ENCODE measurements around the gene CD300A.
"Not testable (repeated sequence)": the region's sequence is repeated elsewhere in the genome, so short reads cannot be mapped to it uniquely, and the experiment has no call there.

Gene CD300A

DNA sequence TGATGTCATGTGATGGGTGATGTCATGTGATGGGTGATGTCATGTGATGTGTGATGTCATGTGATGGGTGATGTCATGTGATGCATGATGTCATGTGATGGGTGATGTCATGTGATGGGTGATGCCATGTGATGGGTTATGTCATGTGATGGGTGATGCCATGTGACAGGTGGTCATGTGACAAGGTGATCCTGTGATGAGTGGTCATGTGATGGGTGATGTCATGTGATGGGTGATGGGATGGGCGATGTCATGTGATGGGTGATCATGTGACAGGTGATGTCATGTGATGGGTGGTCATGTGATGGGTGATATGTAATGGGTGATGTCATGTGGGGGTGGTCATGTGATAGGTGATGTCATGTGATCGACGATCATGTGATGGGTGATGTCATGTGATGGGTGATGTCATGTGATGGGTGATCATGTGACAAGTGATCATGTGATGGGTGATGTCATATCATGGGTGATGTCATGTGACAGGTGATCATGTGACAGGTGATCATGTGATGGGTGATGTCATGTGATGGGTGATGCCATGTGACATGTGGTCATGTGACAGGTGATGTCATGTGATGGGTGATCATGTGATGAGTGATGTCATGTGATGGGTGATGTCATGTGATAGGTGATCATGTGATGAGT lies 47.7 kb downstream of the CD300A start:
- H3K4me1 ChIP-seq (ENCODE audit: control insufficient read depth in 5 of 5, insufficient read depth in 5 of 5, low read length in 5 of 5), result peaks cover 0 to 8% (median 4%) of the 10 kb centered on the region in 5 donors
- no peak overlapping the region for H3K9ac ChIP-seq (ENCODE audit: low read length in 5 of 5)
- H3K27me3 ChIP-seq (ENCODE audit: control insufficient read depth in 5 of 5, insufficient read depth in 4 of 5, low read length in 5 of 5), result no peaks in the 10 kb centered on the region
- no peak overlapping the region for H3K27ac ChIP-seq (ENCODE audit: low read depth, low read length)
- no peak overlapping the region for H3K4me3 ChIP-seq (ENCODE audit: low read depth in 1 of 5, low read length in 5 of 5)
- no peaks in the 10 kb centered on the region for H3K36me3 ChIP-seq (ENCODE audit: control insufficient read depth in 5 of 5, insufficient read depth in 5 of 5, low read length in 5 of 5)
- peaks cover 0 to 7% (median 0%) of the 10 kb centered on the region in 5 donors for H3K9me3 ChIP-seq (ENCODE audit: control insufficient read depth in 5 of 5, low read length in 5 of 5)

DNA sequence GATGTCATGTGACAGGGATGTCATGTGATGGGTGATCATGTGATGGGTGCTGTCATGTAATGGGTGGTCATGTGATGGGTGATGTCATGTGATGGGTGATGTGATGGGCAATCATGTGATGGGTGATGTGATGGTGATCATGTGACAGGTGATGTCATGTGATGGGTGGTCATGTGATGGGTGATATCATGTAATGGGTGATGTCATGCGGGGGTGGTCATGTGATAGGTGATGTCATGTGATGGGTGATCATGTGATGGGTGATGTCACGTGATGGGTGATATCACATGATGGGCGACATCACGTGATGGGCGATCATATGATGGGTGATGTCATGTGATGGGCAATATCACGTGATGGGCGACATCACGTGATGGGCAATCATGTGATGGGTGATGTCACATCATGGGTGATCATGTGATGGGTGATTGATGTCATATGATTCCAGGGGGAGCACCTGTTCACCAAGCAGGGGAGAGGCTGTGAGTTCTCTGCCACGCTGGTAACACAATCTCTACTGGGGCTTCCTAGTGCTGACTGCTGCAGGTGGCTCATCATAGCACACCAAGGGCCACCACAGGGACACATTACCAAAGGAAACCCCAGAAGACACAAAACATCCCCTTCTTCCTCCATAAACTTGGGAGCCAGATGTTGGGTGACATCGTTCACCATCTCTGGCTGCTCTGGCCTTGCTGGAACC lies 48.3 kb downstream of the CD300A start:
- Histone ChIP-seq H3K4me1 (ENCODE audit: control insufficient read depth in 5 of 5, insufficient read depth in 5 of 5, low read length in 5 of 5) (peaks cover 0 to 8% (median 4%) of the 10 kb centered on the region in 5 donors), H3K36me3 (ENCODE audit: control insufficient read depth in 5 of 5, insufficient read depth in 5 of 5, low read length in 5 of 5) (no peaks in the 10 kb centered on the region), H3K27me3 (ENCODE audit: control insufficient read depth in 5 of 5, insufficient read depth in 4 of 5, low read length in 5 of 5) (no peaks in the 10 kb centered on the region), H3K27ac (ENCODE audit: low read depth, low read length) (no peak overlapping the region), H3K9me3 (ENCODE audit: control insufficient read depth in 5 of 5, low read length in 5 of 5) (peaks cover 0 to 7% (median 0%) of the 10 kb centered on the region in 5 donors), H3K9ac (ENCODE audit: low read length in 5 of 5) (no peak overlapping the region), H3K4me3 (ENCODE audit: low read depth in 1 of 5, low read length in 5 of 5) (no peak overlapping the region)

DNA sequence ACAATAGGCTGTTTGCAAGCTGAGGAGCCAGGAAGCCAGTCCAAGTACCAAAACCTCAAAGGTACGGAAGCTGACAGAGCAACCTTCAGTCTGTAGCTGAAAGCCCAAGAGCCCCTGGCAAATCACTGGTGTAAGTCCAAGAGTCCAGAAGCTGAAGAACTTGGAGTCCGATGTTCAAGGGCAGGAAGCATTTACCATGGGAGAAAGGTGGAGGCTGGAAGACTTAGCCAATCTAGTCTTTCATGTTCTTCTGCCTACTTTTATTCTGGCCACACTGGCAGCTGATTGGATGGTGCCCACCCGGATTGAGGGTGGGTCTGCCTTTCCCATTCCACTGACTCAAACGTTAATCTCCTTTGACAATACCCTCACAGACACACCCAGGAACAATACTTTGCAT lies 49.5 kb downstream of the CD300A start:
- Histone ChIP-seq H3K36me3 (ENCODE audit: control insufficient read depth in 5 of 5, insufficient read depth in 5 of 5, low read length in 5 of 5) (no peaks in the 10 kb centered on the region), H3K4me3 (ENCODE audit: low read depth in 1 of 5, low read length in 5 of 5) (no peak overlapping the region), H3K9ac (ENCODE audit: low read length in 5 of 5) (no peak overlapping the region), H3K27ac (ENCODE audit: low read depth, low read length) (no peak overlapping the region), H3K4me1 (ENCODE audit: control insufficient read depth in 5 of 5, insufficient read depth in 5 of 5, low read length in 5 of 5) (peaks cover 0 to 16% (median 4%) of the 10 kb centered on the region in 5 donors), H3K27me3 (ENCODE audit: control insufficient read depth in 5 of 5, insufficient read depth in 4 of 5, low read length in 5 of 5) (peaks cover 0 to 4% (median 0%) of the 10 kb centered on the region in 5 donors), H3K9me3 (ENCODE audit: control insufficient read depth in 5 of 5, low read length in 5 of 5) (peaks cover 0 to 7% (median 0%) of the 10 kb centered on the region in 5 donors)

DNA sequence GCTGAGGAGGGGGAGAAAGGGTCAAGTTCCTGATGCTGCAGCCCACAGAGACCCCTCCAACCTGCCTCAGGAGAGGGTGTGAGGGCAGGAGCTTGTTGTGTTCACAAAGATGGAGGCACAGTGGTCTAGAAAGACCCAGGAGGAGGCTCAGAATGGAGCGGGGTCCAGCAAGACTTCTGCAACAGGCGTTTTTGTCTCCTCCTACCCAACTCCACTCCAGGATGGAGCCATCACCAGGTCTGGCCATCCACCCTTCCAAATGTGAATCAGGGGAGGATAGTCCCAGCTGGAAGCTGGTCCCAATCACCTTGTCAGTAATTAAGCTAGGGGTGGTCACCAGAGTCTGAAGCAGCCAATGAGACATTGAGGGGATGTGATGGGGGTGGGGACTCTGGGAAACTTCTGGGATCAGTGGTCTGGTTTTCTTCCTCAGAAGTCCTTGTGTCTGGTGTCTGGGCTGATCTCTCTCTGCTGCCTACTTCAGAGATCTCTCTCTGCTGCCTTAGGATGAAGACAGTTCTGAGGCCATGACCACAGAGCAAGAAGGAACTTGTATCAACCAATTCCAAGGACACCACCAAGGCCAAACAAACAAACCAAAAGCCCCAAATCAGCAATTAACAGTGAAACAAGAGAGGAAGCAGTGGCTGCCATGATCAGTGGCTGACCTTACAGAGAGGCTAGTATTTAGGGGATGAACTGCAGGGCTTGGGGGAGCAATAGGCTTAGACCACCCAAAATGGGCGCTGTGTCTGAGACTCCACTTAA lies 50.3 kb downstream of the CD300A start:
- peaks cover 0 to 7% (median 0%) of the 10 kb centered on the region in 5 donors for H3K9me3 ChIP-seq (ENCODE audit: control insufficient read depth in 5 of 5, low read length in 5 of 5)
- H3K27me3 ChIP-seq (ENCODE audit: control insufficient read depth in 5 of 5, insufficient read depth in 4 of 5, low read length in 5 of 5), result peaks cover 0 to 4% (median 0%) of the 10 kb centered on the region in 5 donors
- no peak overlapping the region for H3K9ac ChIP-seq (ENCODE audit: low read length in 5 of 5)
- H3K4me3 ChIP-seq (ENCODE audit: low read depth in 1 of 5, low read length in 5 of 5), result no peak overlapping the region
- no peaks in the 10 kb centered on the region for H3K36me3 ChIP-seq (ENCODE audit: control insufficient read depth in 5 of 5, insufficient read depth in 5 of 5, low read length in 5 of 5)
- peaks cover 0 to 23% (median 9%) of the 10 kb centered on the region in 5 donors for H3K4me1 ChIP-seq (ENCODE audit: control insufficient read depth in 5 of 5, insufficient read depth in 5 of 5, low read length in 5 of 5)
- H3K27ac ChIP-seq (ENCODE audit: low read depth, low read length), result no peak overlapping the region

DNA sequence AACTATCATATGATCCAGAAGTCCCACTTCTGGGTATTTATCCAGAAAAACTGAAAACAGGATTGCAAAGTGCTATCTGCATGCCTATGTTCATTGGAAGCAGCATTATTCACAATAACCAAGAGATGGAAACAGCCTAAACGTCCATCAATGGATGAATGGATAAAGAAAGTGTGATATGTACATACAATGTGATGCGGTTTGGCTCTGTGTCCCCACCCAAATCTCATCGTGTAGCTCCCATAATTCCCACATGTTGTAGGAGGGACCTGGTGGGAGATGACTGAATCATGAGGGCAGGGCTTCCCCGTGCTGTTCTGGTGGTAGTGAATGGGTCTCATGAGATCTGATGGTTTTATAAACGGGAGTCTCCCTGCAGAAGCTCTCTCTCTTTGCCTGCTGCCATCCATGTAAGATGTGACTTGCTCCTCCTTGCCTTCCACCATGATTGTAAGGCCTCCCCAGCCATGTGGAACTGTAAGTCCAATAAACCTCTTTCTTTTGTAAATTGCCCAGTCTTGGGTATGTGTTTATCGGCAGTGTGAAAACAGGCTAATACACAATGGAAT lies 52.1 kb downstream of the CD300A start:
- not testable (repeated sequence) for H3K27ac ChIP-seq (ENCODE audit: low read depth, low read length); H3K9ac ChIP-seq (ENCODE audit: low read length in 5 of 5); H3K27me3 ChIP-seq (ENCODE audit: control insufficient read depth in 5 of 5, insufficient read depth in 4 of 5, low read length in 5 of 5); H3K36me3 ChIP-seq (ENCODE audit: control insufficient read depth in 5 of 5, insufficient read depth in 5 of 5, low read length in 5 of 5); H3K4me3 ChIP-seq (ENCODE audit: low read depth in 1 of 5, low read length in 5 of 5)
- Histone ChIP-seq H3K9me3 (ENCODE audit: control insufficient read depth in 5 of 5, low read length in 5 of 5) (peaks cover 0 to 14% (median 11%) of the 10 kb centered on the region in 5 donors), H3K4me1 (ENCODE audit: control insufficient read depth in 5 of 5, insufficient read depth in 5 of 5, low read length in 5 of 5) (peaks cover 0 to 15% (median 5%) of the 10 kb centered on the region in 5 donors)

DNA sequence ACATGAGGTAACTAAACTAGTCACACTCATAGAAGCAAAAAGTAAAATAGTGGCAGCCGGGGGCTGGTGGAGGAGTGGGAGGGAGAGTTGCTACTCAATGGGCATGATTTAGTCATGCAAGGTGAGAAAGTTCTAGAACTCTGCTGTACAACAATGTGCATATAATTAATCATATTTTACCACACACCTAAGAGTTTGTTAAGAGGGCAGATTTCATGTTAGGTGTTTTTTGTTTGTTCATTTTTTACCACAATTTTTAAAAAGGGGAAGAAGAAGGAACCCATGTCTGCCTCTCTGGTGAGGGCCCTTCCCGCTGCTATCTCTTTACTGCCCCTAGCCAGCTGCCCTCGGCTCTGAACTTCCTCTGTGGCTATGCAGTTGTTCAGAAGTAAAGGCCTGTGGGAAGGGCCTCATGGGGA lies 53.6 kb downstream of the CD300A start:
- H3K9me3 ChIP-seq (ENCODE audit: control insufficient read depth in 5 of 5, low read length in 5 of 5), result peaks cover 0 to 13% (median 12%) of the 10 kb centered on the region in 5 donors
- H3K27ac ChIP-seq (ENCODE audit: low read depth, low read length), result peak overlapping the region; percentile 50
- peaks cover 0 to 7% (median 2%) of the 10 kb centered on the region in 5 donors for H3K27me3 ChIP-seq (ENCODE audit: control insufficient read depth in 5 of 5, insufficient read depth in 4 of 5, low read length in 5 of 5)
- peaks cover 0 to 15% (median 5%) of the 10 kb centered on the region in 5 donors for H3K4me1 ChIP-seq (ENCODE audit: control insufficient read depth in 5 of 5, insufficient read depth in 5 of 5, low read length in 5 of 5)
- no peaks in the 10 kb centered on the region for H3K36me3 ChIP-seq (ENCODE audit: control insufficient read depth in 5 of 5, insufficient read depth in 5 of 5, low read length in 5 of 5)
- H3K9ac ChIP-seq (ENCODE audit: low read length in 5 of 5), result no peak overlapping the region
- no peak overlapping the region for H3K4me3 ChIP-seq (ENCODE audit: low read depth in 1 of 5, low read length in 5 of 5)

DNA sequence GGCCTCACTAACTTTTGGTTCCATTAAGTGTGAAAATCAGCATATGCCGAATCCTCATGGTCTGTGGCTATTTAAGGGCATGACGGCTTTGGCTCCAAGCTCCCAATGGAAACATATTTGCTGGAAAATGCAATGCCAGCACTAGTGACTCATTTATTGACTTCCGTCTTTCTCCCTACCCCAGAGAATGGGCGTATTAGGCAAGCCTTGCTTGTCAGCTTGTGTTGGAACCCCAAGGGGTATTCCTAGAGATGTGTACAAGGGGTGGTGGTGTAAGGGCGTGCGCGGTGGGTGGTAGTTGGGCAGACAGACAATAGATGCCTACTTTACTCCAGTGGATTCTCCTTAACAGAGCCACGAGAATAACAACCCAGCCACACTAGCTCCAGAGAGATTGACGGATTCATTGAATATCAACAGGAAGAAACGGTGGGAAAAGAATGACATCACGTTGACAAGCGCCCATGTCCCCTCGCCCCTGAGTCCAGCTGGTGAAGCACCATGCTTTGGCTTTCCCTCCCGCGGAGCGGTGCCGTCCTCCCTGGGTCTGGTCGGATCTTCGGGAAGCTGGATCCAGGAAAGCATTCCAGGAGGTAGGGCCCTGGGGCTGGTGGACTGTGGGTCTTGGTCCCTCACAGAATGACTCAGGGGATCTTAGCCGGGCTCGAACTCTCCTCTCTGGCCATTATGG lies 54.5 kb downstream of the CD300A start:
- peak overlapping the region; percentile 12 to 51 (median 40) for H3K4me3 ChIP-seq (ENCODE audit: low read depth in 1 of 5, low read length in 5 of 5)
- H3K9ac ChIP-seq (ENCODE audit: low read length in 5 of 5), result peak overlapping the region in 3 of 5 donors; percentile 42 to 63 (median 55)
- H3K27me3 ChIP-seq (ENCODE audit: control insufficient read depth in 5 of 5, insufficient read depth in 4 of 5, low read length in 5 of 5), result peaks cover 0 to 7% (median 2%) of the 10 kb centered on the region in 5 donors
- peaks cover 0 to 13% (median 12%) of the 10 kb centered on the region in 5 donors for H3K9me3 ChIP-seq (ENCODE audit: control insufficient read depth in 5 of 5, low read length in 5 of 5)
- no peaks in the 10 kb centered on the region for H3K36me3 ChIP-seq (ENCODE audit: control insufficient read depth in 5 of 5, insufficient read depth in 5 of 5, low read length in 5 of 5)
- peak overlapping the region; percentile 65 for H3K27ac ChIP-seq (ENCODE audit: low read depth, low read length)
- peaks cover 0 to 15% (median 5%) of the 10 kb centered on the region in 5 donors for H3K4me1 ChIP-seq (ENCODE audit: control insufficient read depth in 5 of 5, insufficient read depth in 5 of 5, low read length in 5 of 5)

DNA sequence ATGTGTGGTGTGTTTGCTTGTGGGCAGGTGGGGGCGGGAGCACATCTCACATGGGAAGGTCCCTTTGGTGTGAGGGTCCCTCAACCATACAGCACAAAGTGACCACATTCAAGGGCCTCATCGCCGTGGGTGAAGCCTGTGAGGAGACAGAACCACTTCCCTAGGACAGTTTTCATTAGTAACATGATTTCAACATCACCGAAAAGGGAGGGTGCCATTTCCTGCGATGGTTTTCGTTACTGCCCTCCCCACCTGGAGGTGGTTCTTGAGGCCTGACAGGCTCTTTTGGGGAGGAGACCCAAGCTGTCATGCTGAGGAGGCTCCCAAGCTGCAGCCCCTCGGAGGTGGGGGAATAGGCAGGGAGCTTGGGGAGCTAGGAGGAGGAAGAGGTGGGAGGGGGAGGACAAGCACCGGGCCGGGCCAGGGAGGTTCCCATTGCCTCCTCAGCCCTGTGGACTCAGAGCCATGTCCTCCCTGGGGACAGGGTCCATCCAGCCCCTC lies 55.3 kb downstream of the CD300A start:
- peaks cover 0 to 7% (median 2%) of the 10 kb centered on the region in 5 donors for H3K27me3 ChIP-seq (ENCODE audit: control insufficient read depth in 5 of 5, insufficient read depth in 4 of 5, low read length in 5 of 5)
- peak overlapping the region in 4 of 5 donors; percentile 31 to 51 (median 38) for H3K4me3 ChIP-seq (ENCODE audit: low read depth in 1 of 5, low read length in 5 of 5)
- peaks cover 0 to 15% (median 5%) of the 10 kb centered on the region in 5 donors for H3K4me1 ChIP-seq (ENCODE audit: control insufficient read depth in 5 of 5, insufficient read depth in 5 of 5, low read length in 5 of 5)
- peak overlapping the region in 3 of 5 donors; percentile 42 to 63 (median 55) for H3K9ac ChIP-seq (ENCODE audit: low read length in 5 of 5)
- H3K27ac ChIP-seq (ENCODE audit: low read depth, low read length), result peak overlapping the region; percentile 65
- no peaks in the 10 kb centered on the region for H3K36me3 ChIP-seq (ENCODE audit: control insufficient read depth in 5 of 5, insufficient read depth in 5 of 5, low read length in 5 of 5)
- peaks cover 0 to 13% (median 12%) of the 10 kb centered on the region in 5 donors for H3K9me3 ChIP-seq (ENCODE audit: control insufficient read depth in 5 of 5, low read length in 5 of 5)
